Putamen (tissue), 1 donor: ENCODE measurements around the gene GALNS.

ENCODE experiments used
- DNase-seq: peaks from one replicate; pipeline ENCODE4 v3.0.0-alpha.2; 2016; ENCODE audit warnings: low spot score

The GALNS gene

GRCh38 chr16:88888461-88889387 lies 32.0 kb upstream of the GALNS start:
- DNase-seq: no peak

DNA sequence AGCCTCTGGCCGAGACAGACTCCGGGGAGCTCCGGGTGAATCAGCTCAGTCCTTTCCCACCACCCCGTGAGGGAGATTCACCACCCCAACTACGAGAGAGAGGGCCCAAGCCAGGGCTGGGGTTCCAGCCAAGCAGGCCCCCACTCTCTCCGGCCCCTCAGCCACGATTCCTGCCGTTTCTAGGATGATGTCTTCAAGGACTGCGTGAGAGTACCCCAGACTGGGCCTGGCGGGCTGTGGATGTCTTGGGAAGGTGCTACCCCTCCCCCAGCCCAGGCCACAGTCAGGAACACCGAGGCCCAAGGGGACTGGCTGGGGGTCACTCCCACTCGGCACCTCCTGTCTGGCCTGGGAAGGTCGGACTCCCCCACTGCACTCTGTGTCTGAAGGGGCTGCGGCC lies 31.3 kb upstream of the GALNS start:
- no peak for DNase-seq

GRCh38 chr16:88886845-88887521 lies 30.2 kb upstream of the GALNS start:
- DNase-seq: no peak

DNA sequence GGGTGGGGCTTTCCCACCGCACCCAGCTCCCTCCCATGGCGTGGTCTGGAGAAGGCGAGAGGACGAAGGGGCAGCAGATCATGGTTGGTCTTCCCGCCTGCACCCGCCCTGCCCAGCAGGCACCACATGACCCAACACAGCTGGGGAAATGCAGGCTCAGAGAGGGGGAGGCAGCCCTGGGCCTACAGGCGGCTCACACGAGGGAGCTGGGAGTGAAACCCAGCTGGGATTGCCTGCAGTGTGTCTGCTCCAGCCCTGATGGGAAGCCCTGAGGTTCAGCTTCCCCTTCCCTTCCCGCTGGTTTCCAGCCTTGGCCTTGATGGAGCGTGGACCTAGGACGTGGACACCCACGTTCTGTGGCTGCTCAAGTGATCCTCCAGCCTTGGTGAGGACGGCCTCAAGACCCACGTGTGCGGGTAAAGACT lies 29.7 kb upstream of the GALNS start:
- no peak for DNase-seq

- DNase-seq: no peak
These were observed 29.0 kb upstream of the GALNS start for GRCh38 chr16:88885693-88886280.

- DNase-seq: no peak
These were observed 28.0 kb upstream of the GALNS start for GRCh38 chr16:88884569-88885271.

DNA sequence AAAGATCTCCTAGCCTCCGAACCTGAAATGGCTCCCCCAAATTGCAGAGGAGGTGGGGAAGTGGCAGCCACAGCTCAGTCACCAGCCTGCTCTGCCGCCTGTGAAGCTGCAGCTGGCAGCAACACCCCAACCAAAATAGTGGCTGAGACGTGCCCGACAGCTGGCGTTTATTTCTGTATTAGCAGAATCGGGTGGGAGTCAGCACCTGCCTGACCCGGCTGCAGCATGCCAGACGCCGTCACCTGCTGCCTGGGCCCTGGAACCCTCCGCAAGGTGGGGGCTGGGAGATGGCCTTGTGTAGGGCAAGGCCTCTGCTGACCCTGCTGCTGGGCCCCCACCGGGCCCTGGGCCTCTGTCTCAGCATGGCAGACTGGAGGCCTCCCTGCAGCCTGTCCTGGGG lies 27.2 kb upstream of the GALNS start:
- no peak for DNase-seq

GRCh38 chr16:88883117-88883895 lies 26.6 kb upstream of the GALNS start:
- no peak for DNase-seq

GRCh38 chr16:88882358-88883030 lies 25.7 kb upstream of the GALNS start:
- DNase-seq: no peak

DNA sequence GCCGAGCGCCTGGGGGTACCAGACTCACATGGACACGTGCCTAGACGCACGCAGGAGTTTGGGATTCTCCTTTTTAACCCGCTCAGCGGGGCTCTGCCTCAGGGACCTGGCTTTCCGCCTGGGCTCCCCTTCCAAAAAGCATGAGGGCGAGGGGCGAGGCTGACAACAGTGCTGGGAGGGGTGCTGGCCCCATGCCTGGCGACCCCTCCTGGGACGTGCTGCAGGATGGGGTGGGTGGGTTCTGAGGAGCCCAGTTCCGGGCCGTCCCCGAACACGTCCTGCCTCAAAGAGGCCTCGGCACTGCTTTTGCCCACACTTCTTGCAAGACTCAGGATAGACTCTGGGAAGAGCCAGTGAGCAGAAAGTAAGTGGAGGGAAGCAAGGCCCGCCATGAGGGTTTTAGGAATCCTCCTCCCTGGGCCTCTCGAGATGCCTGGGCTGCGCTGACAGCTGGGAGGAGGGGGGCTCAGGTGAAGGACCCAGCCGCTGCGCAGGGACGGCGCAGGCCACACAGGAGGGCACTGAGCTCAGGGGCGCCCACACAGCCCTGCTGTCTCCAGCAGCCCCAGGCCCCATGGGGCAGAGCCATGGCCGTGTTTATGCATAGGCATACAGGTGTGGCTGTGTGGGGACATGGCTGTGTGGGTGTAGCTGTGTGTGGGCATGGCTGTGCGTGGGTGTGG lies 25.1 kb upstream of the GALNS start:
- no peak for DNase-seq

GRCh38 chr16:88881007-88881615 lies 24.4 kb upstream of the GALNS start:
- no peak for DNase-seq

GRCh38 chr16:88880226-88881006 lies 23.7 kb upstream of the GALNS start:
- no peak for DNase-seq

DNA sequence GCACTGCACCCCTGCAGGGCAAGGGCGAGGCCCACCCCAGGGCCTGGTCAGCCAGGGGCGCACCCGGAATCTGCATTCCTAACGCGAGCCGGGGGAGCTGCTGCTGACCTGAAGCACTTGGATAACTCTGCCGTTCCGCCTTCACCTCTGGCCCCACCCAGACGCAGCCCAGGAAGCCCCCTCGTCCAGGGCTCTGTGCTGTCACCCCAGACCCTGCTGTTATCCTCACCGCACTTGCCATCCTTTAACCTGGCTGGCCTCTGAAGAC lies 23.0 kb upstream of the GALNS start:
- no peak for DNase-seq

- DNase-seq: peak; percentile 20
These were observed 22.4 kb upstream of the GALNS start for GRCh38 chr16:88878967-88879787.

- no peak for DNase-seq
These were observed 21.6 kb upstream of the GALNS start for GRCh38 chr16:88878356-88878755.

- no peak for DNase-seq
These were observed 21.0 kb upstream of the GALNS start for GRCh38 chr16:88877564-88878289.

DNA sequence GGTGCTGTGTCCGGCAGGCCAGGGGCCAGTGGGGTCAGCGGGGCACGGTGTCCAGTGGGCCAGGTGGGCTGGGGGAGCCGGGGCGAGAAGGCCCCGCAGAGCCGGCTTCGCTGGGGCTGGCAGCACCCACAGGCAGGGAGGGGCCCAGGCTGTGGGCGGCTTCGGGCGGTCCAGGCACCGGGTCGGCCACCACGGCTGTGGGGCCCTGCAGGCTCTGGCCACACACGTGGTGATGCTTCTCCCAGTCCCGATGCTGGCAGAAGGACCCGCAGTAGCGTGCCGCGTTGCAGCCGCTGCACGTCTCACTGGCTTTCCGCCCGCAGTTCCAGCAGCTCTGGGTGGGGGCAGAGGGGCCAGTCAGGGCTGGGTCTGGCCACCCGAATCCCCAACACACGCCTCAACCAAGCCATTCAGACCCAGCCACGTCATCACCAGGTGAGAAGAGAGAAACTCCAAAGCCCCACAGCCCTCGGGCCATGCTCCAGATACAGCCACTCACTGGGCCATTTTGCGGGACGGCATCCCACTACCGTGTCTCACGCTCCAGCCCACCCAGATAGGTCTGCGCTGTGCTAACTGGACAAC lies 20.3 kb upstream of the GALNS start:
- DNase-seq: no peak
